NCI-H2196 (cell line): Measurements from ENCODE around the gene RGN.
"Not testable (repeated sequence)": the region's sequence is repeated elsewhere in the genome, so short reads cannot be mapped to it uniquely, and the experiment has no call there.

Experiments
- DNase-seq: peaks from one replicate; lab custom pipeline; 2025; ENCODE audit not compliant: unreplicated experiment; lab: John Stamatoyannopoulos, UW

The RGN gene

GRCh38 chrX:47116551-47117110 is 38.4 kb downstream of the RGN start:
- not testable (repeated sequence) for DNase-seq

- DNase-seq, result not testable (repeated sequence)
Measured at GRCh38 chrX:47124466-47124865, 46.2 kb downstream of the RGN start.

GRCh38 chrX:47129157-47129898 is 51.1 kb downstream of the RGN start:
- peak; percentile 78 for DNase-seq

GRCh38 chrX:47129899-47130358 is 51.7 kb downstream of the RGN start:
- no peak for DNase-seq

DNA sequence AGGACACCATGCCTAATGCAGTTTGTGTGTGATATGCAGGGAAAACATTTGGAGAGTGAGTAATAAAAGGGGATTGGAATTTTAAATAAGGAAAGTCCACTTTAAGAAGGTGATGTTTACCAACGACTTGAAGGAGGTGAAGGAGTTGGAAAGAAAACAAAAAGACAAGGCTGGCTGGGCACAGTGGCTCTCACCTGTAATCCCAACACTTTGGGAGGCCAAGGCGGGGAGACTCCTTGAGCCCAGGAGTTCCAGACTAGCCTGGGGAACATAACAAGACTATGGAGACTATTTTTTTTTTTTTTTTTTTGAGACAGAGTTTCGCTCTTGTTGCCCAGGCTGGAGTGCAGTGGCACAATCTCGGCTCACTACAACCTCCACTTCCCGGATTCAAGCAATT is 55.2 kb downstream of the RGN start:
- DNase-seq, result no peak

DNA sequence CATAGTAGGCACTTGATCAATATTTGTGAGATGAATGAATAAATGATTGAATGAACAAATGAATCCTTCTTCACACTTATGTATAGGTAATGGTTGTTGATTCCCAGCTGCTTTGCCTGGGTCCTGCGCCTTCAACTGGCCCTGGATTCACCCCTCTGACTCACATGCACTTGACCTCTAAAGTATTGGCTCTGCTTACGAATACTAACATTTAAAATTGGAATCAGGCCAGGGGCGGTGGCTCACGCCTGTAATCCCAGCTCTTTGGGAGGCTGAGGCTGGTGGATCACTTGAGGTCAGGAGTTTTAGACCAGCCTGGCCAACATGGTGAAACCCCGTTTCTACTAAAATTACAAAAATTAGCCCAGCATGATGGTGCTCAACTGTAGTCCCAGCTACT is 57.4 kb downstream of the RGN start:
- peak; percentile 28 for DNase-seq

GRCh38 chrX:47138171-47138570 is 59.9 kb downstream of the RGN start:
- DNase-seq, result no peak
